ENCODE data around the gene FBXO31.

The FBXO31 gene

GRCh38 chr16:87383505-87384161, at the start of gene FBXO31:
TSS of gene FBXO31 (minus strand) at chr16:87383776. CDS start at chr16:87383744, 32 bp downstream.
- DNase-seq: peak; percentile 91 to 97

- no peak for DNase-seq
These were observed 48.8 kb upstream of the FBXO31 start for GRCh38 chr16:87432330-87432915.

DNA sequence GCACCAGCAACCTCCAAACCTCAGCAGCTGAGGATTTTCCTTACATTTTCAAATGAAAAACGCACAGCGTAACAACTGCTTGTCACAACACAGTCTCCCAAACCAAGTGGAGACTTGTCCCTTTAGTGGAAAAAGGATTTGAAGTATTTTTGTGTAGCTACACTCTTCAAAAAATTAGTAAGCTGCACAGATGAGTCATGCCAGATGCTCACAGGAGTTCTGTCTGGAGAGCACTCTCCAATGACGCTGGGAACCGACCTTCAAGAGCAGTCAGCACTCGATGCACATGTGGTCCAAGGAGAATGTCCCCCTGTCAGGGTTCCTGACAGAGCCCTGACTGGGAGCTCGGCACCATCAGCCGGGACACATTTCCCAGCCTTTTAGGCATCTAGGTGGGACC, 48.4 kb upstream of the FBXO31 start:
- DNase-seq: no peak

DNA sequence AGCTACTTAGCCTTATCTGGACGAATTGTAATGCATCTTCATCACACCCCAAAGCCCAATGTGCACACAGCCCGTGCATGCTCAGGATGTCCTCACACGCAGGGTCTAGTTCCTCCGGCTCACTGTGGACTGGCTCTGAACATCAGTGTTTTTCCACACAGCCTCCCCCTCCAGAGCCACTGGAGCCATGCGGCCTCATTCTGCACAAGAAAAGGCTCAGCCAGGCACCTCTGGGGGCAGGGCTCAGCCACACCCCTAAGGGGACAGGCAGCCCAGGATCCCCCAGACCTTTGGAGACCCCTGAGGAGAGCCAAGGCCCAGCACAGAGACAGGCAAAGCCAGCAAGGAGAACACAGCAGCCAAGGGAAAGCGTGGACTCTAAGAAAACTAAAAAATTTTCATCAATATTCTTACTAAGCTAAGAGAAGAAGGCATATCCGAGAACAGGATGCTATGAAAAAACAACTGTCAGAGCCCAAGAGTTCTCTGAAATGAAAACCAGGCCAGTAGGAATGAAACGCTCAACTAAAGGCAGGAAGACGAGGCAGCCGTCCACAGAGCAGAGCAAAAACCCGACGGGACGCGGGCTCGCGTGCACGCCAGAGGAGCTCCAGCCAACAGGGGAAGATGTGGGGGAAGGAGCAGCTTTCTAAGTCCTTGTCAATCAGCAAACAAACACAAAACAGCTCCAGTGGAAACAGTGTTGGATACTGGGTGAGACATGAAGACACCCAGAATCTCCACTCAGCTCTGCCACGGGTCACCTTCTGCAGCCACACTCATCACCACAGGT, 43.0 kb upstream of the FBXO31 start:
- no peak for DNase-seq

DNA sequence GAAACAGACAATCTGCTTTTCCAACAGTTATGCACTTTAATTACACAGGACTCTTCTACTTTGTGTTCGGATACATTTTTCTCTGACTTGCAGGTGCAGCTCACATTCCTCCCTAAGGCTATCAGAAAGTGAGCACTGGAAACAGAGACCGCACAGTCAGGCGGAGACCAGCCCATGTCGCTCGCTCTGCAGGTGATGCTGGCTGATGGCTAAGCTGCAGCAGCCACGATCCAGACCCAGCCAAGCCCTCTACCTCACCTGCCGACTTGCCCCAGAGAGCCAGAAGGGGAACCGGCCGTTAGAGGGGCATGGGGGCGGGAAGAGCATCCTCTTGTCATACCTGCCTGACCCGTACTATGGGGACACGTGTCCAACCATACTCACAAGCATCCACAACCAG, 42.4 kb upstream of the FBXO31 start:
- DNase-seq: no peak

DNA sequence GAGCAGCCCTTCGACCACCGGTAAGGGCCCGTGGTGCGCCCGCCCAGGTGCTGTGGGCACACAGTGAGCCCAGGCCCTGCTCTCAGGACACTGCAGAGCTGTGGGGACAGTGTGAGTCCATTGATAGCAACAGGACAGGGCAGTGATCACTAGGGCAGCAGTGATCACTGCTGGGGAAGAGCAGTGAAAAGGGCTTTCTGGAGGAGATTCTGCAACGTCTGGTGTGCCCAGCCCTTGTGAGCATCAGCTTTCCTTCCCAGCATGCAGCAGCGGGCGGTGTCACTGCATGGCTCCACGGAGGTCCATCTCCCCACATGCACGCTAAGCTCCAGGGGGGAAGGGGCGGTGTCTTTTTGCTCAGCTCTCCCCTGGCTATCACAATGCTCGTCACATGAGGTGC, 40.7 kb upstream of the FBXO31 start:
- DNase-seq: no peak

- DNase-seq: no peak
These were observed 39.9 kb upstream of the FBXO31 start for GRCh38 chr16:87423429-87423828.

GRCh38 chr16:87422106-87422505, 38.5 kb upstream of the FBXO31 start:
- DNase-seq: no peak

- DNase-seq: no peak
These were observed 37.7 kb upstream of the FBXO31 start for GRCh38 chr16:87421003-87421912.

- no peak for DNase-seq
These were observed 36.7 kb upstream of the FBXO31 start for GRCh38 chr16:87420026-87421002.

- DNase-seq: no peak
These were observed 35.1 kb upstream of the FBXO31 start for GRCh38 chr16:87418644-87419043.

- DNase-seq: no peak
These were observed 34.6 kb upstream of the FBXO31 start for GRCh38 chr16:87418216-87418615.

- DNase-seq: no peak
These were observed 33.9 kb upstream of the FBXO31 start for GRCh38 chr16:87417528-87417910.

DNA sequence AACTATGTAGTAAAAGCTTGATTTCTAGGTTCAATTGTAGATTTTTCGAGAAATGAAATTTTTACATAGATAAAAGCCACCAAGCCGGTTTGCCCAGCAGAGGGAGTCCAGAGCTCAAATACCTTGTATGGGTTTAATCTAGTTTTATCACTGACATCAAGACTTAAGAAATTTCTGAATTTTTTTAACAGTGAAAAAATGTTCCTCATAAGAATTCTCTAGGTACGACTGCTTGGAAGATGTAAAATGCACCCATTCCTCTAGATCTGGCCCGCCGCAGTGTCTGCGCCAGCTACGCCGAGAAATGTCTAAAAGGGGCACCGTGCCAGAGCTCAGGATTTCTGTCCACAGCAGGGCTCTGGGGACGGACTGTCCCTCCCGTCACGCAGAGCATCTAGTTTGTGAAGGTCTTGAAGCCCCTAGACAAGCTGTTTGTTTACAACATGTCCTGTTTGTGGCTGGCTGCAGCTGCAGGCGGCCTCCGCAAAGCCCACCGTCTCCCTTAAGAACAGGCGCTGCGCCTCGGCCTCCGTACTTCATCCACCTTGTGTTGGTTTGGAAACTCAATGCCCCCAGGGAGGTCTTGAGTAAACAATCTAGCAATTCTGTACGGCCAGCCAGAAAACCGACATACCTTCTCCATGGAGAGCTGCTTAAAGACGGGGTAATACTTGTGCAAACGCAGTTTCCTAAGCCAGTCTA, 33.4 kb upstream of the FBXO31 start:
- peak in 1 of 2 donors; percentile 31 for DNase-seq

GRCh38 chr16:87415441-87415840, 31.9 kb upstream of the FBXO31 start:
- DNase-seq: no peak

- DNase-seq: no peak
These were observed 30.7 kb upstream of the FBXO31 start for GRCh38 chr16:87414251-87414680.

GRCh38 chr16:87412996-87413421, 29.4 kb upstream of the FBXO31 start:
- no peak for DNase-seq

DNA sequence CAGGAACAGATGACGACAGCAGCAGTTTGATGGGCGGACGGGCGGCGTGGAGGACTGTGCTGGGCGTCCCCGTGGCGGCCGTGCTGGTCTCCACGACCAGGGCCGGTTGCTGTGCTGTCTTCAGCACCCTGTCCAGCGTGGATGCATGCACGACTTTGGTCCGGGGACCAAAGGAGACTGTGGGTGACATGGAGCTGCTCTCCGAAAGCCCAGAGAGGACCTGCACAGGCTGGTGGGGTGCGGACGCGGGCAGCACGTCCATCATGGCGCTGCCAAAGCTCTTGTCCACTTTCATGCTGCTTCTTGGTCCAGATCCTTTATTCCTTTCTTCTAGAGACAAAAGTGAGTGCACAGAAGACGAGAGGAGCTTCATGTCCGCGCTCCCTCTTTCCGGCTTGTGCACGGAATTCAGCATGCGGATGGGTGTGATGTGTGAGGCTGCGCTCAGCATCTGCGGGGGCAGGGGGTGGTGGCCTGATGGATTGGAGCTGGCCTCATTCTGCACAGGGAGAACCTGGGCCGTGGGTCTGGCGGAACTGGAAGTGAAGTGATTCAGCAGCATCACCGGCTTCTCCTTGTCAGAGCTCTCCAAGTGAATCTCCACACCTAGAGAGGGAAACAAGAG, 28.9 kb upstream of the FBXO31 start:
- DNase-seq: no peak

- no peak for DNase-seq
These were observed 28.0 kb upstream of the FBXO31 start for GRCh38 chr16:87411375-87412271.

All from stimulated activated CD4-positive, alpha-beta T cell treated with anti-CD3 and anti-CD28 coated beads, Interleukin-2, amount 100 ng/mL, for 48 hours (primary cell).